ENCODE results near the gene TAS2R14.

The TAS2R14 gene

DNA sequence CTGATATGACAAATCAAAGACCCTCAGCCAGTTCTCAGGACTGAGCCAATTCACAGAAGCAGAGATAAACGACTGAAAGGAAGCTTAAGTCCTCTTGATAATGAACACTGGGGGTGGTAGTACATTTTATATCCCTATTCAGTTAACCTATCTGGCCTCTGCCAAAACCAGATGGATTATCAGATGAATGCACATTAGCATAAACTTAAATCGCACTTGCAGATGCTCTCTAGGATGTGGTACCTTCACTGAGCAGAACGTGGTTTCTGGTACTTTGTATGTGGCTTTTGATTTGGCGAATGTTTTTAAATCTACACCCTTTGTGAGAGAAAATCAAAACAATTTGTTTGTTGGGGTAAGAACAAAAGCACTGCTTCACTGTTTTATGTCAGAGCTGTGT, 21.1 kb upstream of the TAS2R14 start:
- H3K4ac ChIP-seq (ENCODE audit: low read length): no peak overlapping the region
- H3K36me3 ChIP-seq (replicated peaks in 1 of 2; ENCODE audit: control insufficient read depth in 2 of 2, insufficient read depth in 2 of 2, low read length in 2 of 2): peaks cover 0 to 3% of the 10 kb centered on the region in 2 donors
- no peak overlapping the region for H3K23ac ChIP-seq (ENCODE audit: low read depth, low read length, poor library complexity)
- no peaks in the 10 kb centered on the region for H3K79me1 ChIP-seq (ENCODE audit: low read depth, low read length)
- peaks cover 0 to 1% of the 10 kb centered on the region in 2 donors for H3K4me1 ChIP-seq (ENCODE audit: control insufficient read depth in 2 of 2, insufficient read depth in 1 of 2, low read depth in 1 of 2, low read length in 2 of 2)
- H4K91ac ChIP-seq (ENCODE audit: low read depth, low read length, poor library complexity): no peak overlapping the region
- WGBS, 2 donors (ENCODE audit: extremely low coverage in 2 of 2, insufficient read length in 2 of 2, insufficient replicate concordance in 1 of 2): no CpG with 5 or more reads among the region's 4 CpGs
- H2BK15ac ChIP-seq (ENCODE audit: low read length): no peak overlapping the region
- no peak overlapping the region for H3K4me2 ChIP-seq (ENCODE audit: insufficient read depth, low read length, poor library complexity, severe bottlenecking)
- no peak for DNase-seq (ENCODE audit: low spot score)
- no peak overlapping the region for H3K4me3 ChIP-seq (ENCODE audit: low read length in 2 of 2)
- no peak overlapping the region for H3K27ac ChIP-seq (replicated peaks; ENCODE audit: low read length)
- peaks cover 0 to 16% of the 10 kb centered on the region in 2 donors for H3K9me3 ChIP-seq (replicated peaks in 1 of 2; ENCODE audit: control insufficient read depth in 2 of 2, insufficient read depth in 1 of 2, low read depth in 1 of 2, low read length in 2 of 2)
- no peak overlapping the region for H2AFZ ChIP-seq (ENCODE audit: low read length)
- H3K14ac ChIP-seq (ENCODE audit: low read length): no peak overlapping the region
- no peaks in the 10 kb centered on the region for H3K27me3 ChIP-seq (ENCODE audit: control insufficient read depth in 3 of 3, insufficient read depth in 3 of 3, low read depth in 1 of 3, low read length in 3 of 3)
- no peak overlapping the region for H3K9ac ChIP-seq (ENCODE audit: low read depth, low read length, poor library complexity)
- H3K18ac ChIP-seq (ENCODE audit: low read length): no peak overlapping the region
- H2BK12ac ChIP-seq (ENCODE audit: low read length): no peak overlapping the region
- H2BK5ac ChIP-seq (ENCODE audit: low read length): no peak overlapping the region
- H2BK120ac ChIP-seq (ENCODE audit: low read depth, low read length): no peak overlapping the region
- no peak overlapping the region for H2AK5ac ChIP-seq (ENCODE audit: low read depth, low read length)
- no peak overlapping the region for H4K8ac ChIP-seq (ENCODE audit: low read depth, low read length)

GRCh38 chr12:10959804-10960203, 20.7 kb upstream of the TAS2R14 start:
- H3K4me3 ChIP-seq (ENCODE audit: low read length in 2 of 2): no peak overlapping the region
- H2BK15ac ChIP-seq (ENCODE audit: low read length): no peak overlapping the region
- DNase-seq (ENCODE audit: low spot score): no peak
- H3K9ac ChIP-seq (ENCODE audit: low read depth, low read length, poor library complexity): no peak overlapping the region
- H3K14ac ChIP-seq (ENCODE audit: low read length): no peak overlapping the region
- no peak overlapping the region for H2AK5ac ChIP-seq (ENCODE audit: low read depth, low read length)
- no peaks in the 10 kb centered on the region for H3K27me3 ChIP-seq (ENCODE audit: control insufficient read depth in 3 of 3, insufficient read depth in 3 of 3, low read depth in 1 of 3, low read length in 3 of 3)
- no peak overlapping the region for H4K91ac ChIP-seq (ENCODE audit: low read depth, low read length, poor library complexity)
- no peak overlapping the region for H3K4me2 ChIP-seq (ENCODE audit: insufficient read depth, low read length, poor library complexity, severe bottlenecking)
- H2BK5ac ChIP-seq (ENCODE audit: low read length): no peak overlapping the region
- no peak overlapping the region for H3K18ac ChIP-seq (ENCODE audit: low read length)
- no peak overlapping the region for H4K8ac ChIP-seq (ENCODE audit: low read depth, low read length)
- no peak overlapping the region for H2AFZ ChIP-seq (ENCODE audit: low read length)
- no peaks in the 10 kb centered on the region for H3K79me1 ChIP-seq (ENCODE audit: low read depth, low read length)
- H2BK120ac ChIP-seq (ENCODE audit: low read depth, low read length): no peak overlapping the region
- no peak overlapping the region for H2BK12ac ChIP-seq (ENCODE audit: low read length)
- no peak overlapping the region for H3K27ac ChIP-seq (replicated peaks; ENCODE audit: low read length)
- H3K4me1 ChIP-seq (ENCODE audit: control insufficient read depth in 2 of 2, insufficient read depth in 1 of 2, low read depth in 1 of 2, low read length in 2 of 2): peaks cover 0 to 1% of the 10 kb centered on the region in 2 donors
- peaks cover 0 to 3% of the 10 kb centered on the region in 2 donors for H3K36me3 ChIP-seq (replicated peaks in 1 of 2; ENCODE audit: control insufficient read depth in 2 of 2, insufficient read depth in 2 of 2, low read length in 2 of 2)
- no peak overlapping the region for H3K4ac ChIP-seq (ENCODE audit: low read length)
- WGBS, 2 donors (ENCODE audit: extremely low coverage in 2 of 2, insufficient read length in 2 of 2, insufficient replicate concordance in 1 of 2): no CpG with 5 or more reads among the region's 2 CpGs
- H3K23ac ChIP-seq (ENCODE audit: low read depth, low read length, poor library complexity): no peak overlapping the region
- peaks cover 0 to 20% of the 10 kb centered on the region in 2 donors for H3K9me3 ChIP-seq (replicated peaks in 1 of 2; ENCODE audit: control insufficient read depth in 2 of 2, insufficient read depth in 1 of 2, low read depth in 1 of 2, low read length in 2 of 2)

GRCh38 chr12:10957741-10958140, 18.7 kb upstream of the TAS2R14 start:
- Histone ChIP-seq H3K18ac (ENCODE audit: low read length) (no peak overlapping the region), H3K27ac (replicated peaks; ENCODE audit: low read length) (no peak overlapping the region), H3K4me1 (ENCODE audit: control insufficient read depth in 2 of 2, insufficient read depth in 1 of 2, low read depth in 1 of 2, low read length in 2 of 2) (peaks cover 0 to 1% of the 10 kb centered on the region in 2 donors), H3K23ac (ENCODE audit: low read depth, low read length, poor library complexity) (no peak overlapping the region), H3K4me2 (ENCODE audit: insufficient read depth, low read length, poor library complexity, severe bottlenecking) (no peak overlapping the region), H3K36me3 (replicated peaks in 1 of 2; ENCODE audit: control insufficient read depth in 2 of 2, insufficient read depth in 2 of 2, low read length in 2 of 2) (peaks cover 0 to 3% of the 10 kb centered on the region in 2 donors), H4K8ac (ENCODE audit: low read depth, low read length) (no peak overlapping the region), H2BK120ac (ENCODE audit: low read depth, low read length) (no peak overlapping the region), H2AK5ac (ENCODE audit: low read depth, low read length) (no peak overlapping the region), H3K4me3 (ENCODE audit: low read length in 2 of 2) (no peak overlapping the region), H3K9me3 (replicated peaks in 1 of 2; ENCODE audit: control insufficient read depth in 2 of 2, insufficient read depth in 1 of 2, low read depth in 1 of 2, low read length in 2 of 2) (peaks cover 0 to 25% of the 10 kb centered on the region in 2 donors), H2BK5ac (ENCODE audit: low read length) (no peak overlapping the region), H4K91ac (ENCODE audit: low read depth, low read length, poor library complexity) (no peak overlapping the region), H2BK15ac (ENCODE audit: low read length) (no peak overlapping the region), H3K14ac (ENCODE audit: low read length) (no peak overlapping the region), H3K9ac (ENCODE audit: low read depth, low read length, poor library complexity) (no peak overlapping the region), H3K4ac (ENCODE audit: low read length) (no peak overlapping the region), H2AFZ (ENCODE audit: low read length) (no peak overlapping the region), H3K27me3 (ENCODE audit: control insufficient read depth in 3 of 3, insufficient read depth in 3 of 3, low read depth in 1 of 3, low read length in 3 of 3) (no peaks in the 10 kb centered on the region), H3K79me1 (ENCODE audit: low read depth, low read length) (no peaks in the 10 kb centered on the region), H2BK12ac (ENCODE audit: low read length) (no peak overlapping the region)
- no peak for DNase-seq (ENCODE audit: low spot score)

GRCh38 chr12:10956085-10956484, 17.0 kb upstream of the TAS2R14 start:
- no peak overlapping the region for H2BK15ac ChIP-seq (ENCODE audit: low read length)
- no peak overlapping the region for H2BK5ac ChIP-seq (ENCODE audit: low read length)
- H4K8ac ChIP-seq (ENCODE audit: low read depth, low read length): no peak overlapping the region
- H3K9me3 ChIP-seq (replicated peaks in 1 of 2; ENCODE audit: control insufficient read depth in 2 of 2, insufficient read depth in 1 of 2, low read depth in 1 of 2, low read length in 2 of 2): peaks cover 0 to 25% of the 10 kb centered on the region in 2 donors
- H3K36me3 ChIP-seq (replicated peaks in 1 of 2; ENCODE audit: control insufficient read depth in 2 of 2, insufficient read depth in 2 of 2, low read length in 2 of 2): no peaks in the 10 kb centered on the region
- no peak overlapping the region for H3K14ac ChIP-seq (ENCODE audit: low read length)
- H3K27me3 ChIP-seq (ENCODE audit: control insufficient read depth in 3 of 3, insufficient read depth in 3 of 3, low read depth in 1 of 3, low read length in 3 of 3): no peaks in the 10 kb centered on the region
- peaks cover 0 to 1% of the 10 kb centered on the region in 2 donors for H3K4me1 ChIP-seq (ENCODE audit: control insufficient read depth in 2 of 2, insufficient read depth in 1 of 2, low read depth in 1 of 2, low read length in 2 of 2)
- H4K91ac ChIP-seq (ENCODE audit: low read depth, low read length, poor library complexity): no peak overlapping the region
- no peak overlapping the region for H3K9ac ChIP-seq (ENCODE audit: low read depth, low read length, poor library complexity)
- no peak overlapping the region for H3K18ac ChIP-seq (ENCODE audit: low read length)
- H3K4ac ChIP-seq (ENCODE audit: low read length): no peak overlapping the region
- no peaks in the 10 kb centered on the region for H3K79me1 ChIP-seq (ENCODE audit: low read depth, low read length)
- H2AFZ ChIP-seq (ENCODE audit: low read length): no peak overlapping the region
- H3K23ac ChIP-seq (ENCODE audit: low read depth, low read length, poor library complexity): no peak overlapping the region
- no peak overlapping the region for H3K4me3 ChIP-seq (ENCODE audit: low read length in 2 of 2)
- H2AK5ac ChIP-seq (ENCODE audit: low read depth, low read length): no peak overlapping the region
- H2BK120ac ChIP-seq (ENCODE audit: low read depth, low read length): no peak overlapping the region
- no peak overlapping the region for H2BK12ac ChIP-seq (ENCODE audit: low read length)
- no peak for DNase-seq (ENCODE audit: low spot score)
- no peak overlapping the region for H3K27ac ChIP-seq (replicated peaks; ENCODE audit: low read length)
- H3K4me2 ChIP-seq (ENCODE audit: insufficient read depth, low read length, poor library complexity, severe bottlenecking): no peak overlapping the region
